Measurements from ENCODE around the gene PRKAR1B. TPM values are rescaled to one million over a fixed set of nuclear protein-coding genes. Genes with fewer than 3 reads are reported as not detected.

The PRKAR1B gene
- total RNA-seq, 4 donors from 2014 or later: 7.3 to 15.6 (median 12.3) TPM

DNA sequence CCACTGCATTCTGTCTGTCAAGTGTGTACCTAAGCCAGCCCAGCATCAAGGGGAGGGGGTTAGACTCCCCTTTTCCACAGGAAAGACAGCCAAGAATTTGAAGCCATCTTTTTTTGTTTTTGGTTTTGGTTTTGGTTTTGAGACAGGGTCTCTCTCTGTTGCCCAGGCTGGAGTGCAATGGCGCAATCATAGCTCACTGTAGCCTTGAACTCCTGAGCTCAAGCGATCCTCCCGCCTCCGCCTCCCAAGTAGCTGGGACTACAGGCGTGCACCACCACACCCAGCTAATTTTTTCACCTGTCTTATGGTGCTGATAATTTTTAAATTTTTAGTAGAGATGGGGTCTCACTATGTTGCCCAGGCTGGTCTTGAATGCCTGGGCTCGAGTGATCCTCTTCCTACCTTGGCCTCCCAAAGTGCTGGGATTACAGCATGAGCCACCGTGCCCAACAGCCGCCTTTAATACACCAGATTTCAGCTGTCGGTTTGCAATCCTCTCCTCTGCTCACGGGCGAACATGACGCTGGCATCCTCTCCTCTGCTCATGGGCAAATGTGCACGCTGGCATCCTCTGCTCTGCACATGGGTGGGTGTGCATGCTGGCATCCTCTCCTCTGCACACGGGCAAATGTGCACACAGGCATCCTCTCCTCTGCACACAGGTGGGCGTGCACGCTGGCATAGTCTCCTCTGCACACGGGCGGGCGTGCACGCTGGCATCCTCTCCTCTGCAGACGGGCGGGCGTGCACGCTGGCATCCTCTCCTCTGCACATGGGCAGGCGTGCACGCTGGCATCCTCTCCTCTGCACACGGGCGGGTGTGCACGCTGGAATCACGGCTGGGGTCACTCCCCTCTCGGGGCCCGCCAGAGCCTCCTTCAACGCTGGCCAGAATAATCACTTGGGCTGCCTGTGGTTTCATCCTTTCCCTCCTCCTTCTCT, 151.4 kb downstream of the PRKAR1B start:
- H3K4me3 ChIP-seq (replicated peaks in 1 of 3): no peak overlapping the region
- H3K9me3 ChIP-seq: no peaks in the 10 kb centered on the region
- H3K27ac ChIP-seq: no peak overlapping the region
- intact Hi-C loops (cut with DNase I): no loop called here
- H3K36me3 ChIP-seq: no peaks in the 10 kb centered on the region
- H3K4me1 ChIP-seq: no peaks in the 10 kb centered on the region
- WGBS, 2 donors: 90 to 94% methylated on average over 29 to 31 of the region's 33 CpGs
- no peaks in the 10 kb centered on the region for H3K27me3 ChIP-seq
- TF ChIP-seq POLR2A (IDR thresholded peaks at IDR 0.05): no peak
- DNase-seq: no peak

DNA sequence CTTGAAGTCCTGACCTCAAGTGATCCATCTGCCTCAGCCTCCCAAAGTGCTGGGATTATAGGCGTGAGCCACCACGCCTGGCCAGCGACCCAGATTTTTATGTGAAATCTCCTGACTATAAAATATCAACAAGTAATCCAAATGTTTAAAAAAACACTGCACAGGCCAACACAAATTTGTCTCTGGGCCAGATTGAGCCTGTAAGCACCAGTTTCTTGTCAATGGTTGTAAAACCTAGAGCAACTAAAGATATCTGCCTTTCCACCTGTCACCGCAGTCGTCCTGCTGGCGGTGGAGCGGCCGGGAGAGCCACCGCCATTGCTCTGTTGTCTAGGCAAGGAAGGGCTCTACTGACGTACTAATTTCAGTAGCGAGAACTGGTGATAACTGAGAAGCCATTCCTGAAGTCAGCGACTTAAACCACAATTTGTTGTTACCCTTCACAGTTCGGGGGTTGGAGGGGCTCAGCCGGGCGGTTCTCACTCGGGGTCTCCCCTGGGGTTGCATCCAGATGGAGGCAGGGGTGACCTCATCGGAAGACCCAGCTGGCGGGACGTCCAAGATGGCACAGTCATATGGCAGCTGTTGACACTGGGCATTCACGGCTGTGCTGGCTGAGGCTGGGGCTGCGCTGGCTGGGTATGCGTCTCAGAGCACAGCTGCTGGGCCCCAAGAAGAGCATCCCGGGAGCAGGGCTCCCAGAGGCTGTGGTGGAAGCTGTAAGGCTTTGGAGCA, 152.3 kb downstream of the PRKAR1B start:
- H3K27ac ChIP-seq: no peak overlapping the region
- H3K36me3 ChIP-seq: no peaks in the 10 kb centered on the region
- TF ChIP-seq POLR2A (IDR thresholded peaks at IDR 0.05): no peak
- TF ChIP-seq, protein P1, sequence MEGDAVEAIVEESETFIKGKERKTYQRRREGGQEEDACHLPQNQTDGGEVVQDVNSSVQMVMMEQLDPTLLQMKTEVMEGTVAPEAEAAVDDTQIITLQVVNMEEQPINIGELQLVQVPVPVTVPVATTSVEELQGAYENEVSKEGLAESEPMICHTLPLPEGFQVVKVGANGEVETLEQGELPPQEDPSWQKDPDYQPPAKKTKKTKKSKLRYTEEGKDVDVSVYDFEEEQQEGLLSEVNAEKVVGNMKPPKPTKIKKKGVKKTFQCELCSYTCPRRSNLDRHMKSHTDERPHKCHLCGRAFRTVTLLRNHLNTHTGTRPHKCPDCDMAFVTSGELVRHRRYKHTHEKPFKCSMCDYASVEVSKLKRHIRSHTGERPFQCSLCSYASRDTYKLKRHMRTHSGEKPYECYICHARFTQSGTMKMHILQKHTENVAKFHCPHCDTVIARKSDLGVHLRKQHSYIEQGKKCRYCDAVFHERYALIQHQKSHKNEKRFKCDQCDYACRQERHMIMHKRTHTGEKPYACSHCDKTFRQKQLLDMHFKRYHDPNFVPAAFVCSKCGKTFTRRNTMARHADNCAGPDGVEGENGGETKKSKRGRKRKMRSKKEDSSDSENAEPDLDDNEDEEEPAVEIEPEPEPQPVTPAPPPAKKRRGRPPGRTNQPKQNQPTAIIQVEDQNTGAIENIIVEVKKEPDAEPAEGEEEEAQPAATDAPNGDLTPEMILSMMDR (IDR thresholded peaks at IDR 0.05): no peak
- H3K4me1 ChIP-seq: no peaks in the 10 kb centered on the region
- H3K27me3 ChIP-seq: no peaks in the 10 kb centered on the region
- WGBS, 2 donors: 93 to 98% methylated on average over 16 to 17 of the region's 23 CpGs
- no peak for DNase-seq
- H3K4me3 ChIP-seq (replicated peaks in 1 of 3): no peak overlapping the region
- H3K9me3 ChIP-seq: no peaks in the 10 kb centered on the region
- intact Hi-C loops (cut with DNase I): no loop called here

DNA sequence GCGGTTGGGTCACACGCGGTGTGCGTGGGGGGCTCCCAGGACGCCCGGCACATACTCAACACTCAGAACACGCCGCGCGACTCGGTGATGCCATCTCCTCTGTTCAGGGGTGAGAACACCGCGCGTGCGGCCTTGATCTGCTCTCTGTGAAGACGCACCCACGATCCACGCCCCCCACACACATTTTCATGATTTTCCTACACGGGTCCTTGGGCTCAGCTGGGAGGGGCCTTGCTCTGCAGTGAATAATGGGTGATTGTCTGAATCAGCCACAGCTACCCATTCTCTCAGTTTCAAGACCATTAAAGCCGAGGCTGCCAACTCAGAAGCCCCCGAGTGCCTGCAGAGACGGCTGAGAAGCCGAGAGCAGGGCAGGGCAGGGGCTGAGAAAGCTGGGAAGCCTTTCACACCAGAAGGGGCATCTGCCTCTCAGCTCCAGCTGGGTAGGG, 153.1 kb downstream of the PRKAR1B start:
- no peaks in the 10 kb centered on the region for H3K36me3 ChIP-seq
- intact Hi-C loops (cut with DNase I): no loop called here
- no peak overlapping the region for H3K27ac ChIP-seq
- no peaks in the 10 kb centered on the region for H3K27me3 ChIP-seq
- H3K9me3 ChIP-seq: no peaks in the 10 kb centered on the region
- H3K4me3 ChIP-seq (replicated peaks in 1 of 3): no peak overlapping the region
- no peaks in the 10 kb centered on the region for H3K4me1 ChIP-seq
- WGBS, 2 donors: 93 to 95% methylated on average over 19 to 23 of the region's 23 CpGs
- no peak for TF ChIP-seq POLR2A (IDR thresholded peaks at IDR 0.05)
- TF ChIP-seq, protein P1 (IDR thresholded peaks at IDR 0.05): no peak
- no peak for DNase-seq

DNA sequence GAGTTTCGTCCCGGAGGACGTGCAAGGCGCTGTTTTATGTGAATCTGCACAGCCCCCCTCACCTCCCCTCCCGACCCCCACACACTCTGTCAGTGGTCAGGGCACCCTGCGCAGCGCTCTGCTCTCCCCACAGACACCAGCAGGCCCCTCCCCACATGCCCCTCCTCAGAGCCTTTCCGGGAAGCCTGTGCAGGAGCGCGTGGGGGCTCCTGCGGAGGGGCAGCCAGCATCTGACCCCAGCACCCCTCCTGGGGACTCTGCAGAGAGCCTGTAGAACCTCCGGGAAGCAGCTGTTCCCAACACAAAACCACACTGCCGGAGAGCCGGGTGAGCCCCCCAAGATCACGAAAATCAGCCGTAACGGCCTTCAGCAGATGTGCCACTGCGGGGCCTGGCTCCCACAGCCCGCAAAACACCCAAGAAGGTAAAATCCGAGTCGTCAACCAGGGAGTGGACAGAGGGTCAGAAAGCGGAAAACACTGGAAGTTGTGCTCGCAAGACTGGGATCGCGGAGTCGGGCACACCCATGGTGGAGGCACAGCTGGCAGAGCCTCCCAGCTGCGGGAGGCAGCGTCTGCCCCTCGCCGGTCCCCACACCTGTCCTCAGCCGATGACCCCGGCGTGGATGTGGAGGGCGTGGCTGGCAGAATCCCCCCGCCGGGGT, 153.7 kb downstream of the PRKAR1B start:
- DNase-seq: no peak

More for the DNA sequence above, 153.7 kb downstream of the PRKAR1B start:
- H3K36me3 ChIP-seq: no peaks in the 10 kb centered on the region
- no peaks in the 10 kb centered on the region for H3K27me3 ChIP-seq
- no peak overlapping the region for H3K27ac ChIP-seq
- TF ChIP-seq, protein P1 (IDR thresholded peaks at IDR 0.05): no peak
- no peak for TF ChIP-seq POLR2A (IDR thresholded peaks at IDR 0.05)
- no peaks in the 10 kb centered on the region for H3K9me3 ChIP-seq
- intact Hi-C loops (cut with DNase I): no loop called here
- H3K4me1 ChIP-seq: no peaks in the 10 kb centered on the region
- no peak overlapping the region for H3K4me3 ChIP-seq (replicated peaks in 1 of 3)
- 94 to 96% methylated on average over 26 to 35 of the region's 36 CpGs for WGBS, 2 donors

Data from thyroid gland (tissue), 4 donors.